Fibroblast of skin of scalp (primary cell): ENCODE results near the gene MTX1. TPM values are rescaled to one million over a fixed set of nuclear protein-coding genes. Genes with fewer than 3 reads are reported as not detected.
A peak's percentile ranks its signal among the peaks of the same experiment; 100 is the strongest.
"Not testable (repeated sequence)": the region's sequence is repeated elsewhere in the genome, so short reads cannot be mapped to it uniquely, and the experiment has no call there.

ENCODE experiments used
- DNase-seq: peaks from one replicate; pipeline ENCODE4 v3.0.0-alpha.2; 2013
- polyA plus RNA-seq, 2 experiments: library from polyadenylated mRNA; unstranded; fragments of 120-200 nt; gene quantifications; one replicate each; pipeline ENCODE4 v1.2.1, GENCODE V29; 2013; ENCODE audit not compliant: insufficient read length in 2 of 2

MTX1 gene, protein sequence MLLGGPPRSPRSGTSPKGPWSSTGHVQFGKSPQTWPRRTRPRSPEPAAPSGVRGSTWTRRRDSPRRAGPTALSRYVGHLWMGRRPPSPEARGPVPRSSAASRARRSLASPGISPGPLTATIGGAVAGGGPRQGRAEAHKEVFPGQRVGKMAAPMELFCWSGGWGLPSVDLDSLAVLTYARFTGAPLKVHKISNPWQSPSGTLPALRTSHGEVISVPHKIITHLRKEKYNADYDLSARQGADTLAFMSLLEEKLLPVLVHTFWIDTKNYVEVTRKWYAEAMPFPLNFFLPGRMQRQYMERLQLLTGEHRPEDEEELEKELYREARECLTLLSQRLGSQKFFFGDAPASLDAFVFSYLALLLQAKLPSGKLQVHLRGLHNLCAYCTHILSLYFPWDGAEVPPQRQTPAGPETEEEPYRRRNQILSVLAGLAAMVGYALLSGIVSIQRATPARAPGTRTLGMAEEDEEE
- 45.5 TPM for polyA plus RNA-seq (2013, experiment 1 of 2; ENCODE audit: insufficient read length)
- polyA plus RNA-seq (2013, experiment 2 of 2; ENCODE audit: insufficient read length): 46.2 TPM

DNA sequence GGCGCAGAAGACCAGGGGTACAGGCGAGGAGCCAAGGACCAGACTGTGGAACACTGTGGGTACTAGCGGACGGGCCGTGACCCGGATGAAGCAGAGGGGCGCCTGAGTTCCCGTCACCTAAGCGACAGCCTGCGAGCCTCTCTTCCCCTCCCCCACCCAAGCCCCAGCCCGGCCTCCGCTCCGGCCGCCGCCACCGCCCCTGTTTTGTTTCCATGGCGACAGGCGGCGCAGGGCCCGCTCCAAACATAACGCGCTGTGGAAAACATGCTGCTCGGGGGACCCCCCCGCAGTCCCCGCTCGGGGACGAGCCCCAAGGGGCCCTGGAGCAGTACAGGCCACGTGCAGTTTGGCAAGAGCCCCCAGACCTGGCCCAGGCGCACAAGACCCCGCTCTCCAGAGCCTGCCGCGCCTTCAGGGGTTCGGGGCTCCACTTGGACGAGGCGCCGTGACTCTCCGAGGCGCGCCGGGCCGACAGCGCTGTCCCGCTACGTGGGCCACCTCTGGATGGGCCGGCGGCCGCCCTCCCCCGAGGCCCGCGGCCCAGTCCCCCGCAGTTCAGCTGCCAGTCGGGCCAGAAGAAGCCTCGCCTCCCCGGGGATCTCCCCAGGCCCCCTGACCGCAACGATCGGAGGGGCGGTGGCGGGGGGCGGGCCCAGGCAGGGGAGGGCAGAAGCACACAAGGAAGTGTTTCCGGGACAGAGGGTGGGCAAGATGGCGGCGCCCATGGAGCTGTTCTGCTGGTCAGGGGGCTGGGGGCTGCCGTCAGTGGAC is at the start of gene MTX1:
Gene MTX1 (plus strand): TSS at position 155 of the 771 bp plus-strand sequence. CDS start 110 bp downstream, at position 265.
- DNase-seq: peak; percentile 88

DNA sequence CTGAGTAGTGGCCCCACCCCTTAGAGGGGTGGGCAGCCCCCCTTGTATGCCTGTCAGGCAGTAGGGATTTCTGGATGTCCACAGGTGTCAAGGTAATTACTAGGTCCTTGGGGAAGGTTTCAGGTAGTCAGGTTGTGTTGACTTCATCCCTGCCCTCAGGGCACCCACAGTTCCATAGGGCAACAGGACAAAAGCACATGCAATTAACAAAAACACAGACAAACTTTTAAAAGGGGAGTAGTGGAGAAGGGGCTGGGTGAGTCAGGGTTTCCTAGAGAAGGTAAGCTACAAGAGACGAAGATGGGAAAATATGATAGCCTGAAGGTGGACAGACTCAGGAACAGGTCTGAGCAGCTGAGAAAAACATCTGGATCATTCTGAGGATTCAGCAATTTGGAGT is 49.5 kb upstream of the MTX1 start:
- DNase-seq: no peak

DNA sequence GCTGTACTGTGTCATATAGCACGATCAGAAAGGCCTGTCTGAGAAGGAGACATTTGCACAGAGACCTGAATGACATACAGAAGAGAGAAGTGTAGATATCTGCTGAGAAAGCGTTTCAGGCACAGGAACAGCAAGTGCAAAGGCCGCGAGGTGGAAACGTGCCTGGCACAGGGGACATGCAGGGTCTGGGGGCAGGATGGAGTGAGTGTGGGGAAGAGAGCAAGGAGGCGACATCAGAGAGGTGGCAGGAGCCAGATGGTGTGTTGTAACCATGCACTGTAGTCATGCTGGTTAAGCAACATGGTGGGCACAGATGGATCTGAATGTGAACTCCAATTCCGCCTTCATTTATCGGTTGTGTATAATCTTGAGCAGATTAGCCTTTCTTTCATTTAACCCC is 48.4 kb upstream of the MTX1 start:
- DNase-seq: no peak

DNA sequence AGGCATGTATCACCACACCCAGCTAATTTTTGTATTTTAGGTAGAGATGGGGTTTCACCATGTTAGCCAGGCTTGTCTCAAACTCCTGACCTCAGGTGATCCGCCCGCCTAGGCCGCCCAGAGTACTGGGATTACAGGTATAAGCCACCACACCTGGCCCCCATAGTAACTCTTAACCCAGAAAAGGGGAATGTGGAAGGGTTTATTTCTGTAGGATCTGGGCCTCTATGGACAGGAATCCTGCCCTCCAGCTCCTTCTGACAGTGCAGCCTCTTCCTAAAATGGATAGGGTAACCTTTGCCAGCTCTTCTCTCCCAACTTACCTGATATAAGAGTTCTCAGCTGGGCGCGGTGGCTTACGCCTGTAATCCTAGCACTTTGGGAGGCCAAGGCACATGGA is 45.9 kb upstream of the MTX1 start:
- not testable (repeated sequence) for DNase-seq

DNA sequence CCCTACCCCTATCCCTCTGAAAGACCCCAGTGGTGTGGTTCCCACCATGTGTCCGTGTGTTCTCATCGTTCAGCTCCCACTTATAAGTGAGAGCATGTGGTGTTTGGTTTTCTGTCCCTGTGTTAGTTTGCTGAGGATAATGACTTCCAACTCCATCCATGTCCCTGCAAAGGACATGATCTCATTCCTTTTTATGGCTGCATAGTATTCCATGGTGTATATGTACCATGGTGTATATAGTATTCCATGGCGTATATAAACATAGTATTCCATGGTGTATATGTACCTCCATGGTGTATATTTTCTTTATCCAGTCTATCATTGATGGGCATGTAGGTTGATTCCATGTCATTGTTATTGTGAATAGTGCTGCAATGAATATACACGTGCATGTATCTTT is 44.7 kb upstream of the MTX1 start:
- DNase-seq: not testable (repeated sequence)

DNA sequence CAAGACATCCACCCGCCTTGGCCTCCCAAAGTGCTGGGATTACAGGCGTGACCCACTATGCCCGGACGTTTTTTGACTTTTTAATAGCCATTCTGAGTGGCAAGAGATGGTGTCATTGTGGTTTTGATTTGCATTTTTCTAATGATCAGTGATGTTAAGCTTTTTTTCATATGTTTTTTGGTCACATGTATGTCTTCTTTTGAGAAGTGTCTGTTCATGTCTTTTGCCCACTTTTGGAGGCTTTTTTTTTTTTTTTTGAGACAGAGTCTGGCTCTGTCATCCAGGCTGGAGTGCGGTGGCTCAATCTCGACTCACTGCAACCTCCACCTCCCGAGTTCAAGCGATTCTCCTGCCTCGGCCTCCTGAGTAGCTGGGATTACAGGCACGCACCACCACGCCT is 43.9 kb upstream of the MTX1 start:
- DNase-seq: not testable (repeated sequence)

DNA sequence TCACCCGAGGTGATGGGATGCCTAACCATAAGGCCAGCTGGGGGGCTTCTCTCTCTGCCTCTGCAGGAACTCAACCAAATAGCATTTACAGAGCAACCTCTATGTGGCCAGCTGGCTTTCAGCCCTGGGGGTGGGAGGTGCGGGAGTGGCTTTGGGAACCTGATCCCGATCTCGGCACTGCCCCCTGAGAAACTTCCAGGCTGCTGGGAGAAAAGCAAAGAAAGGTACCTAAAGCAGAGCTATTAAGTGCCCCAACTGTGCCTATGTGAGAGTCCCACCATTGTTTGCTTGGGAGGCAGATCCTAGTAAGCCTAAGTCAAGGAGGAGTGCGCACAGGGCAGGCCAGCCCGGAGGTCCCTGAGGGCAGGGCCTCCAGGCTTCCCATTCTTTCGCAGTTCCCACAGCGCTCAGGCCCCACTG is 42.4 kb upstream of the MTX1 start:
- DNase-seq: no peak

DNA sequence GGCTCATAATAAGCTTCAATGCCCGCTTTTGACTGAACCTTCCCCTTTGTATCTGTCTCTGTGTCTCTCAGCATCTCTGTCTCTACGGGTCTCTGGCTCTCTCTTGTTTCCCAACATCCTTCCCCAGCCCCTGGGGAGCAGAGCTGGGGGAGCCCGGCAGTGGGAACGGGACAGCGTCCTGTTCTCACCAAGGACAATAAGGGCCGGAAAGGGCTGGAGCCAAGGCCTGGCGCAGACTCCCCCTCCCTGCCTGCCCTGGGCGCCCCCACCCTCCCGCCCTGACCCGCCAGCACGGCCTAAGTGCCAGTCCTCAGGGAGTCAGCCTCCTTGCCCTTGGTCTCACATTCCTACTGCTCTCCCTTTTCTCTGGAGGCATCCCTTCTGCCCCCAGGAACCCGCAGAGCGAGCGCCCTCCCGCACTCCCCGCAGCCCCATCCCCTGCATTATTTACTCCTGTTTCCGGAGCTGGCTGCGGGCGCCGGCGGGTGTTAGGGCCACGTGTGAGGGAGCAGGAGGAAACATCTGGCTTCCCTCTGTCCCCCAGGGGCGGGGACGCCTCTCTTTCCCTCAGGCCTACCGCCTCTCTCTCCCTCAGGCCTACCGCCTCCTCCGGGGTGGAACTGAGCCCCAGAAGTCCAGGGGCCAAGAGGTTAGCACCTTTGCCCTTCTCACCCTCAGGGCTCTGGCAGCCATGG is 41.9 kb upstream of the MTX1 start:
- no peak for DNase-seq

DNA sequence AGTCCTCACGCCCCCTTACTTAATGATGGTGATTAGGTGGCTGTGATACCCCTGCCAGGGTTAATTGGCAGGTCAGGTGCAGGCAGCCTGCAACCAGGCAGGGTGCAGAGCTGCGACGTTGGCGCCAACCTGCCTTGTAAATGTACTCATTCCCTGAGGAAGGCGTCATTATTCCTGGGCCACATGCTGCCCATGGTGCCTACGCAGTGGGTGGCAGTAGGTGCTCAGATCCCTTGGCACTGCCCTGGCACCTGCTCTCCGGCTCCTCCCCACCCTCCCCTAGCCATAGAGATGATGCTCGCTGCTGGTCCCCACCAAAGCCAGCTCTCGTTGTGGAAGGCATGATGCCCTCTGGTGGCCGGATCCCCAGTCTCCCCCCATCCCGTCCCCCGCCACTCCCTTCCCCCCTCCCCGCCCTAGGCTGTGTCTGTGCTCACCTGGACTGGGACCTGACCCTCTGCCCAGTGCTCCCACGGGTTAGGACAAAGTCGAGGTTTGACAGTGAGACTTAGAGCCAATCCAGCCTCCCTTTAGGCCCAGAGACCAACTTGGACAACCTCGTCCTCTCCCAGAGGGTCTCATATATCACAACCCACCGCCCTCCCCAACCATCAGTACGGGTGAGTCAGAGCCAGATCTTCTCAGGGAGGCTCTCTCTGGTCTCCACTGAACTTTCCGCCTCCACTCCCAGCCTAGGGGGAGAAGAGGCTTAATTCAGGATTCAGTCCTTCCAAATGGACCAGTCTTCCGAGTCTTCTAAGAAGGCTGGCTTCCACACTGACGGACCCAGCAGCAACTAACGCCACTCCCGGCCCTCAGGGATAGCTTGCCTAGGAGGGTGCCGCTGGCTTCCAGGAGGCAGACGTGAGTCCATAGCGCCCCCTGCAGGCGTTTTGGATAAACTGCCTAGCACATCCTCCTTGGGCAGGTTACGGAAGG is 41.1 kb upstream of the MTX1 start:
- DNase-seq: peak; percentile 82

DNA sequence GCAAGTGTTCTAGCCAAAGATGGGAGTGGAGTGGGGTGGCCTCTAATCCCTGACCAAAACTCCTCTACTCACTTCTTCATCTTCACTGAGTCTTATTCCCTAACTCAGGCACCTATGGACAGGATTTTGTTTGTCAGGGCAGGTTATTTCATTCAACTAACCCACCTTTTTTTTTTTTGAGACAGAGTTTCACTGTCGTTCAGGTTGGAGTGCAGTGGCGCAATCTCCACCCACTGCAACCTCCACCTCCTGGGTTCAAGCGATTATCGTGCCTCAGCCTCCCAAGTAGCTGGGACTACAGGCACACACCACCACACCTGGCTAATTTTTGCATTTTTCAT is 40.4 kb upstream of the MTX1 start:
- DNase-seq: not testable (repeated sequence)

DNA sequence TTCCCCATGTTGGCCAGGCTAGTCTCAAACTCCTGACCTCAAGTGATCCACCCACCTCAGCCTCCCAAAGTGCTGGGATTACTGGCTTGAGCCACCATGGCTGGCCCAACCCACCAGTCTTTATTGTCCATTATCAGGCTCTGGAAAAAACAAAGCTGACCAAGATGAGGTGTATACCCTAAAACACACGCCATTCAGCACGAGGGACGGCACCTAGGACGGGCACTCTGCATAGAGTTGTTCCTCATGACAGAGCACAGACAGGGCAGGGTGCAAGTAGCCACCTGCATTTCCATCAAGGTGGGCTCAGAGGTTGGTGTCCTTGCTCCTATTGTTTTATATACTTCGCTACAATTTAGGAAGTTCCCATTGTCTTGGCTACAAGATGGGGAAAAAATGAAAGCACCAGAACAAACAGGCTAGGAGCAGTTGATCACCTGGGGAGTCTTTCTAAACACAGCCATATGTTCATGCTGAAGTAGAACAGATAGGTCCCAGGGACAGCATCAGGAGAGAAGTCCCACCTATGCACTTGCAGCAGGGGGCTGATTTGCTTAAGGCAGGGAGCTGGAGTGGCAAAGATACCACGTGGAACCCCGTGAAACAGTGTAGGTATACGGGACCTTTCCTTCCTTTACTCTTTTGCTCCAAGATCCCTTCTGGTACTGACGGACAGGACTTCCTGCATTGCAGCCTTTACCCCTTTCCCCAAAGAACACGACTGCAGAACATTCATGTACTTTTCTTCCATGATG is 39.9 kb upstream of the MTX1 start:
- no peak for DNase-seq

DNA sequence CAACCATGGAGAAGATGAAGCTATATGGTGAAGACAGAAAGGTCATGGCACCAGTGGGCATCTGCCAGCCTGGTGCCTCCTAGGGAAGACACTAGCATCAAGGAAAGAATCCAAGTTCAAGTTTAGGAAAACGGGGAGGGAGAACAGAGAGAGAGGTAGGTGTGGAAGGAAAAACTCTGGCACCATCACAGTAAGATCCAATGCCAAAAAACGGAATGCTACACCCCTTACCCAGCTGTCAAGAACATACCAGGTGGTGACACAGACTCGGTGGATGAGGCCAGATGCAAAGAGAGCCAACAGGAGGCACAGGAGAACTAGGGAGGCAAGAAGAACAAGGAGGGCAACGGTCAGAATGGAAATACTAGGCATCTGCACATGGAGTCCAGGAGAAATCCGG is 39.0 kb upstream of the MTX1 start:
- DNase-seq: no peak

DNA sequence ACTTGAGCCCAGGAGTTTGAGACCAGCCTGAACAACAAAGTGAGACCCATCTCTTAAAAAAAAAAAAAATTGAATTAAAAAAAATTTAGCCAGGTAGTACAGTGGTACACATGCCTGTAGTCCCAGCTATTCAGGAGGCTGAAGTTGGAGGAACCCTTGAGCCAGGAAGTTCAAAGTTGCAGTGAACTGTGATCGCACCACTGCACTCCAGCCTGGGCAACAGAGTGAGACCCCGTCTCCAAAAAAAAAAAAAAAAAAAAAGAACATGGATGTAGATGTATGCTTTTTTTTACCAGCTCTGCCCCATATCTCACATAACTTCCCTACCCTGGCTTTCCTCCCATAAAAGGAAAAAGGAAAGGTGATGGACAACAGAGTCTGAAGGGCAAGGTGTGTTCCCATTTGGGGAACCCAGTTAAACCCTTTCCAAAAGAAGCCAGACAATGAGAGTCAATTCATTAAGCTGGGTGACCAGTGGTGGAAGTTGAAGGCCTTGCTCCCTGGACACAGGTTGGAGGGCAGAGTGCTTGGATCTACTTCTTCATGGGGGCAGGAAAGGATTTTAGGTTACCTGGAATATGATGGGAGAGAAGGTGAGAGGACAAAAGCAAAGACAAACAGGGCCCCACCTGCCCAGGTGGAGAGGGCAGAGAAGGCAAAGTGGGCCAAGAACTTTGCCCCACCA is 38.3 kb upstream of the MTX1 start:
- DNase-seq: no peak

DNA sequence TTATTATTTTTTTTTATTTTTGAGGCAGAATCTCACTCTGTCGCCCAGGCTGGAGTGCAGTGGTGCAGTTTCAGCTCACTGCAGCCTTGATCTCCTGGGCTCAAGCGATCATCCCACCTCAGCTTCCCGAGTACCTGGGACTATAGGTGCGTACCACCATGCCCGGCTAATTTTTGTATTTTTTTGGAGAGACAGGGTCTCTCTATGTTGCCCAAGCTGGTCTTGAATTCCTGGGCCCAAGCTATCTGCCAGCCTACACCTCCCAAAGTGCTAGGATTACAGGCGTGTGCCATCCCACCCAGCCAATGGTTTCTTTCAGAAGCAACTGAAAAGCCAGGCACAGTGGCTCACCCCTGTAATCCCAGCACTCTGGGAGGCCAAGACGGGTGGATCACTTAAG is 37.7 kb upstream of the MTX1 start:
- no peak for DNase-seq

DNA sequence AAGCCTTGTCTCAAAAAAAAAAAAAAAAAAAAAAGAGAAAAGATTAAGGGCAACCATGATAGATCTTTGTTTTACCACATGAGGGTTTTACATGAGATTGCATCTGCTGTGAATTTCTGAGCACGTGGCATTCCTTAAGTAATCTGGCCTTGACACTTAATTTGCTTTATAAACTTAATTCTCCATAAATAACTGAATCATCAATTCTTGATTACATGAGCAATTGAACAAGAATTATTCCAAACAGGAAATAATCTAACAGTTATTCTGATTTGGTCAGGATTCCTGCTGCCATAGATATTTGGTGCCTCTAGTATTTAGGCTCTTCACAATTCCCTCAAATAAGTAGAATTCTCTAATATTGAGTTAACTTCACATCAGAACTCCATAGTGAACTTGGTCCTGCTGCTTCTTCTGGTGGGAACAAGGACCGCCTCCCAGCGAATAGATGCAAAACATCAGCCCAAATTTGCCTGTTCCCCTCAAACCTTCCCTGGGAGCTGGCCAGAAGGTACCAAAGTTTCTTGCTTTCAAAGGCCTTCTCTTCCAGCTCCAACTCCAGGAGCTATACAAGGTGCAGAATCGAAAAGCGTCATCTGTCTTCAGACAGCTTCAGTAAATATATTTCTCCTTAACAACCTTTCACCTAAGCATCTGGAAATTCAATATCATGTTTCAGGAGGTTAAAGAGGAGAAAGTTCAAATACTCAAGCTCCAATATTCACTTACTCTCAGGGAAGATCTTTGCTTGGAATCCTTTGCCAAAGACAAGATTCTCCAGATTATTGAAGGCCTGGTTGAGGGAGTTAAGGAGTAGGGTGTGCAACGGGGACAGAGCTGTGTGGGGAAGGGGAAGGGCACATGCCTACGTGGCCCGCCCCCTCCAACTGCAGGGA is 36.4 kb upstream of the MTX1 start:
- no peak for DNase-seq

DNA sequence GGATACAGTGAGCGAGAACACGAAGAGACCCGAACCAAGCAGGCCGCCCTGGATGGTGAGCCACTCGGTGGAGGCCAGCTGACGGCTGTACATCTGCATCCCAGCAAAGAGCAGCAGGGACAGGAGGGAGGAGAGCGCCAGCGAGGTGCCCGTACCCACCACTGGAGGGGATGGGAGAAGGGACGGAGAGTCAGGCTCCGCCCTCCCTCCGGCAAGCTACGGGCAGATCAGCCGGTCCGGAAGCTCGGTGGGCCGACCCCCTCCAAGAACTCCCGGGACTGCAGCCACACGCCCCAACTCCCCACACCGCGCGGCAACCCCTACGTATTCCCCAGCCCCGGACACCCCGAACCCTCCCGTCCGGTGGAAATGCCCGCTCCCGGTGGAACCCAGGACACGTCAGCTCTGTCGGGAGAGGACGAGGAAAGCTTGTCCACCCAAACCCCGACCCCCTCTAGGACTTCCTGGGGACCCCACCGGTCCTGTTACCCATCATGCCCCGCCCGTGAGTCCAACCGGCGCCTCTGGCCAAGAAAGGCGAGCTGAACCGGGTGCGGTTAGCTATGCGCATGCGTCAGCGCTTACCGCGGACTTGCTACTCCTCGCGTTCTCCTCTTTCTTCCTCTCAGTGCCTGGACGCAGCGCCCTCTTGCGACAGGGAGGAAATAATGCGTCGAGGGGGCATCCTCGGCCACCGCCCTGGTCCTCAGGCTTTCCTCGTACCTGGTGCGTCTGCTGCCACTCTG is 35.6 kb upstream of the MTX1 start, which contains the start of gene KRTCAP2:
Gene KRTCAP2 (minus strand): TSS at position 573 of the 746 bp plus-strand sequence. CDS start 80 bp downstream, at position 493.
- DNase-seq: peak; percentile 97

DNA sequence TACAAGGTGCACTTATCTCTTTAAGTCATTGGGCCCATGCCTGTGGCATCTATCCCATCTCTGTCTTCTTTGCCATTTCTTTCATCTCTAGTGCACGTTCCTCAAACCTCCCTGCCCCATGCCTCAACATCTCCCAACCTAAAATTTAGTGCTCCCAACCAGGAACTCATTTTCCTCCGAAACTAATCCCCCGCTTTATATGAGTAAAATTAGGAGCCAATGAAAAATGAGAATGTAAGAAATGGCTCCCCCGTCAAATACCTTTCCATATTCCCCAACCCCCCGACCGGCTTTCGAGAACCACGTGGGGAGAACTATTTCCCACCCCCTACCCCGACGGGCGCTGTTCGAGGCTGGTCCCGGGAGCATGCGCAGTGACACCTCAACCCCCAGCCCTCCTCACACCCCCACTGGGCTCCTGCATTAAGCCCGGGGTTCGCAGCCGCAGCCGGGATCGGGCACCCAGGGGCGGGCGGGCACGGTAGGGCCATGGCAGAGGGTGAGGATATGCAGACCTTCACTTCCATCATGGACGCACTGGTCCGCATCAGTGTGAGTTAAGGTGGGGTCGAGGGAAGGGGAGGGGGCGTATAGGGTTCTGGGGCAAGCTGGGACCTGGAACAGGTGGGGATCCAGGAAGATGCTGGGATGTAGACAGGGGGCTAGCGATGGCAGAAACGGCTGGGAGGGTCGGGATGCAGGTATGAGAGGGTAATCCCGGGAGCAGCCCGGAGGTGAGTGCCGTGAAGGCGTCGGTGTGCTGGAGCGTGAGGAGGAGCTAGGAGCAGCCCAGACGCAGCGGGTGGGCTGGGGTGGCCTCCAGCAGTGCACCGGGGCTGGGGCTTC is 34.8 kb upstream of the MTX1 start, which contains the start of gene TRIM46:
Gene TRIM46 (plus strand): TSS at position 372 of the 846 bp plus-strand sequence. CDS start 118 bp downstream, at position 490.
- DNase-seq: peak; percentile 82
